ENCODE measurements around the gene MFAP3. TPM values are rescaled to one million over a fixed set of nuclear protein-coding genes. Genes with fewer than 3 reads are reported as not detected.

Gene MFAP3
- total RNA-seq (2014; rRNA removed; shearing (Covaris generic)), result 88.8 and 110 TPM in 2 replicates
- 20.5 and 22.5 TPM in 2 replicates for polyA plus RNA-seq (2016; fragmentation: Nextera tagmentation; extraction: Ambion mirVana)

DNA sequence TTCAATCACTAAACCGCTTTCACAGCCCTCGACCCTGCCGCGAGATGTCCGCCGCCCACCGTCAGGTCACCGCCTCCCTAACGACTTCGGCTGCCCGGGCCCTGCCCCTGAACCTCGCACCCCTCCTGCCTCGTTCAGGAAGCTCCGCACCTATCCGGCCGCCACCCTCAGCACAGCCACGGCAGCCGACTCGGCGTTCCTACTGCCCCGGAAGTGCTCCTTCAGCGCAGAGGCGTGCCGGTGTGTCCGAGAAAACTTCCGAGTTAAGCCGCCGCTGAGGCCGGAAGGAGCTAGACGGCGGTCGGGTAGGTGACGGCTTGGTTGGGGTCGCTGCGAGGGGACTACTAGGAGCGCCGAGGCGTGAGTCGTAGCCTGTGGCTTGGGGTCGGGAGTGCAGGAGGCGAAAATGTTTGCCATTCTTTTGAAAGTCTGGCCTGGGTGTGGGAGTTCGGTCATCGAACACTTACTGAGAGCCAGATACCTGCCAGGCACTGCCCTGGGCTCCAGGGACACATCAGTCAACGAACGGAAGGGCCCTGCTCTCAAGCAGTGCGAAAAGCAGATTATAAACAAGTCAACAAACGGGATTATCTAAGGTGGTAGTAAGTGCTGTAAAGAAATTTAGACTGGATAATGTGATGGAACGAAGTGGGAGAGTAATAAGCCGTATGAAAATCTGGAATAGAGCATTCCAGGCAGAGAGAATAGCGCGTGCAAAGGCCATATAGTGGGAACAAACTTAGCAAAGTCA, at the start of gene MFAP3, which contains the start of gene FAM114A2:
Gene MFAP3 (plus strand): TSS at position 261 of the 751 bp plus-strand sequence. CDS start 10,756 bp downstream, outside the sequence.
Gene FAM114A2 (minus strand): TSS at position 204 of the 751 bp plus-strand sequence. CDS start 3,957 bp downstream, outside the sequence.
- in situ Hi-C loops (cut with MboI), result no loop called here
- Histone ChIP-seq H3K27ac (peak within 1 kb of the TSS; percentile 74), H3K27me3 (replicated peaks; ENCODE audit: insufficient read depth) (no peaks in the 10 kb centered on the region), H4K20me1 (ENCODE audit: insufficient read depth) (no peaks in the 10 kb centered on the region), H3K79me2 (ENCODE audit: insufficient read depth) (peaks cover 100% of the 10 kb centered on the region), H3K4me1 (ENCODE audit: insufficient read depth) (peaks cover 21% of the 10 kb centered on the region), H3K9me3 (ENCODE audit: low read depth) (no peaks in the 10 kb centered on the region), H2AFZ (peak within 1 kb of the TSS; percentile 98), H3K4me3 (peak within 1 kb of the TSS; percentile 97), H3K9ac (peak within 1 kb of the TSS; percentile 90), H3K36me3 (ENCODE audit: low read depth) (no peaks in the 10 kb centered on the region), H3K4me2 (ENCODE audit: unreplicated experiment) (peak within 1 kb of the TSS; percentile 94), H3F3A (ENCODE audit: insufficient read depth) (peaks cover 22% of the 10 kb centered on the region), H3K9me2 (ENCODE audit: insufficient read depth) (no peaks in the 10 kb centered on the region)
- TF ChIP-seq EZH2 (IDR thresholded peaks at IDR 0.05; ENCODE audit: insufficient read depth, poor library complexity, severe bottlenecking) (no peak), EZH2phosphoT487 (IDR thresholded peaks at IDR 0.05; ENCODE audit: insufficient read depth, low read depth) (no peak)
- 1 to 2% methylated on average over 51 of the region's 51 CpGs for WGBS, 2 experiments (ENCODE audit: low coverage in 1 of 2, low lambda C conversion rate in 2 of 2, missing lambda C conversion rate in 2 of 2)
- peak; percentile 96 for DNase-seq

DNA sequence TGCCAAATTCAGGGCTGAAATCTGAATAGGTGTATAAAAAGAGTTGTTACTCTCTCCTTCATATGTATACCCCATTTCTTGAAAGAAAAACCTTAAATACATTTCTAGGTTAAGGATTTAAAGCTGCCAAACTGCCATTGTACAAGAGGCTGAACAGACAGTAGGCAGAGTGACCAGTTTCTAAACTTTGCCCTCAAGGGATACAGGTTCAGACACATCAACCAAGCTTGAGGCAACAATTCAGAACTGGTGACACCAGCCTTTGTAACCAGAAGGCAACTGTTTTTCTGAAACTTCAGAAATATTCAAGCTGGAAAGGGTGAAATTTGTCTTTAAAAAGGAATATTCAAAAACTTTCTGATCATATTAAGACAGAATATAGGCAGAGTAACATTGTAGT, 47.6 kb upstream of the MFAP3 start:
- Histone ChIP-seq H3K4me2 (ENCODE audit: unreplicated experiment) (no peak overlapping the region), H3F3A (ENCODE audit: insufficient read depth) (no peaks in the 10 kb centered on the region), H4K20me1 (ENCODE audit: insufficient read depth) (no peaks in the 10 kb centered on the region), H3K4me3 (no peak overlapping the region), H3K36me3 (ENCODE audit: low read depth) (peaks cover 24% of the 10 kb centered on the region), H3K9me3 (ENCODE audit: low read depth) (no peaks in the 10 kb centered on the region), H2AFZ (no peak overlapping the region), H3K9me2 (ENCODE audit: insufficient read depth) (no peaks in the 10 kb centered on the region), H3K9ac (no peak overlapping the region), H3K79me2 (ENCODE audit: insufficient read depth) (no peaks in the 10 kb centered on the region), H3K27me3 (replicated peaks; ENCODE audit: insufficient read depth) (no peaks in the 10 kb centered on the region), H3K27ac (no peak overlapping the region), H3K4me1 (ENCODE audit: insufficient read depth) (no peaks in the 10 kb centered on the region)
- TF ChIP-seq EZH2 (IDR thresholded peaks at IDR 0.05; ENCODE audit: insufficient read depth, poor library complexity, severe bottlenecking), result no peak
- in situ Hi-C loops (cut with MboI), result loop anchor here (25.0 kb wide), 1 partner anchor 621 kb away; no protein-coding TSS in a partner anchor
- no peak for DNase-seq

DNA sequence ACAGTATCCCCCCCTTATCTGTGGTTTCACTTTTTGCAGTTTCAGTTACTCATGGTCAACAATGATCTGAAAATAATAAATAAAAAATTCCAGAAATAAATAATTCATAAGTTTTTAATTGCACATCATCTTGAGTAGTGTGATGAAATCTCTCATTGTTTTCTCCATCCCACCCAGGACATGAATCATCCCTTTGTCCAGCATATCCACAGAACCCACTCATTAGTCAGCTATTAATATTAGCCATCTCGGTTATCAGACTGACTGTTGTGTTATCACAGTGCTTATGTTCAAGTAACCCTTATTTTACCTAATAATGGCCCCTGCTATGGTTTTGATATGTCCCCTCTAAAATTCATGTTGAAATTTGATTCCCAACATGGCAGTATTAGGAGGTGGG, 40.8 kb upstream of the MFAP3 start:
- Histone ChIP-seq H4K20me1 (ENCODE audit: insufficient read depth) (no peaks in the 10 kb centered on the region), H2AFZ (no peak overlapping the region), H3K4me3 (no peak overlapping the region), H3F3A (ENCODE audit: insufficient read depth) (0 out of 2 replicates have a peak, but pooled peaks cover 4% of the 10 kb centered on the region), H3K9me3 (ENCODE audit: low read depth) (no peaks in the 10 kb centered on the region), H3K4me1 (ENCODE audit: insufficient read depth) (0 out of 2 replicates have a peak, but pooled peaks cover 3% of the 10 kb centered on the region), H3K9ac (no peak overlapping the region), H3K9me2 (ENCODE audit: insufficient read depth) (no peaks in the 10 kb centered on the region), H3K27ac (no peak overlapping the region), H3K4me2 (ENCODE audit: unreplicated experiment) (no peak overlapping the region), H3K36me3 (ENCODE audit: low read depth) (peaks cover 34% of the 10 kb centered on the region), H3K27me3 (replicated peaks; ENCODE audit: insufficient read depth) (no peaks in the 10 kb centered on the region), H3K79me2 (ENCODE audit: insufficient read depth) (no peaks in the 10 kb centered on the region)
- TF ChIP-seq EZH2 (IDR thresholded peaks at IDR 0.05; ENCODE audit: insufficient read depth, poor library complexity, severe bottlenecking), result no peak
- TF ChIP-seq EZH2phosphoT487 (IDR thresholded peaks at IDR 0.05; ENCODE audit: insufficient read depth, low read depth), result no peak
- in situ Hi-C loops (cut with MboI), result loop anchor here (25.0 kb wide), 1 partner anchor 614 kb away; no protein-coding TSS in a partner anchor
- 5 to 9% methylated on average over 1 of the region's 1 CpG for WGBS, 2 experiments (ENCODE audit: low coverage in 1 of 2, low lambda C conversion rate in 2 of 2, missing lambda C conversion rate in 2 of 2)
- peak; percentile 7 for DNase-seq

DNA sequence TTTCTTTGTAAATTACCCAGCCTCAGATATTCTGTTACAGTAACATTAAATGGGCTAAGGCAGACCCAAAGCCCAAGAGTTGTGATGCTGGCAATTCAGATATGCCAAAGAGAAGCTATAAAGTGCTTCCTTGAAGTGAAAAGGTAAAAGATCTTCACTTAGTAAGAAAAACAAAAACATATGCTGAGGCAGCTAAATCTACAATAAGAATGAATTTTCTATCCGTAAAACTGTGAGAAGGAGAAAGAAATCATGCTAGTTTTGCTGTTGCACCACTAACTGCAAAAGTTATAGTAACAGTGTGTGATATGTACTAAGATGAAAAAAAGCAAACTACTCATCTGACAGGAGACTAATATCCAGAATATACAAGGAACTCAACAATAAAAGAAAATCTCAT, 40.0 kb upstream of the MFAP3 start:
- TF ChIP-seq EZH2phosphoT487 (IDR thresholded peaks at IDR 0.05; ENCODE audit: insufficient read depth, low read depth), result no peak
- no peak for TF ChIP-seq EZH2 (IDR thresholded peaks at IDR 0.05; ENCODE audit: insufficient read depth, poor library complexity, severe bottlenecking)
- DNase-seq, result no peak
- 100% methylated on average over 1 of the region's 1 CpG for WGBS, 2 experiments (ENCODE audit: low coverage in 1 of 2, low lambda C conversion rate in 2 of 2, missing lambda C conversion rate in 2 of 2)
- H2AFZ ChIP-seq, result no peak overlapping the region
- peaks cover 30% of the 10 kb centered on the region for H3K36me3 ChIP-seq (ENCODE audit: low read depth)
- H3F3A ChIP-seq (ENCODE audit: insufficient read depth), result 0 out of 2 replicates have a peak, but pooled peaks cover 4% of the 10 kb centered on the region
- no peaks in the 10 kb centered on the region for H3K9me2 ChIP-seq (ENCODE audit: insufficient read depth)
- H3K4me1 ChIP-seq (ENCODE audit: insufficient read depth), result 0 out of 2 replicates have a peak, but pooled peaks cover 3% of the 10 kb centered on the region
- no peak overlapping the region for H3K9ac ChIP-seq
- no peak overlapping the region for H3K4me3 ChIP-seq
- H3K4me2 ChIP-seq (ENCODE audit: unreplicated experiment), result no peak overlapping the region
- no peaks in the 10 kb centered on the region for H3K79me2 ChIP-seq (ENCODE audit: insufficient read depth)
- in situ Hi-C loops (cut with MboI), result loop anchor here (25.0 kb wide), 1 partner anchor 614 kb away; no protein-coding TSS in a partner anchor
- no peak overlapping the region for H3K27ac ChIP-seq
- no peaks in the 10 kb centered on the region for H4K20me1 ChIP-seq (ENCODE audit: insufficient read depth)
- H3K9me3 ChIP-seq (ENCODE audit: low read depth), result no peaks in the 10 kb centered on the region
- no peaks in the 10 kb centered on the region for H3K27me3 ChIP-seq (replicated peaks; ENCODE audit: insufficient read depth)
